Measurements from ENCODE around the gene GABARAP.
"Not testable (repeated sequence)": the region's sequence is repeated elsewhere in the genome, so short reads cannot be mapped to it uniquely, and the experiment has no call there.

The GABARAP gene

GRCh38 chr17:7260651-7261378, 18.6 kb upstream of the GABARAP start:
- no peak for DNase-seq

- DNase-seq, result no peak
These were observed 17.9 kb upstream of the GABARAP start for GRCh38 chr17:7260151-7260550.

GRCh38 chr17:7259555-7259889, 17.3 kb upstream of the GABARAP start:
- no peak for DNase-seq

GRCh38 chr17:7258731-7259554, 16.7 kb upstream of the GABARAP start:
- peak; percentile 86 to 91 for DNase-seq

GRCh38 chr17:7256766-7257456, 14.7 kb upstream of the GABARAP start:
- DNase-seq, result no peak

GRCh38 chr17:7254511-7254910, 12.3 kb upstream of the GABARAP start:
- no peak for DNase-seq

DNA sequence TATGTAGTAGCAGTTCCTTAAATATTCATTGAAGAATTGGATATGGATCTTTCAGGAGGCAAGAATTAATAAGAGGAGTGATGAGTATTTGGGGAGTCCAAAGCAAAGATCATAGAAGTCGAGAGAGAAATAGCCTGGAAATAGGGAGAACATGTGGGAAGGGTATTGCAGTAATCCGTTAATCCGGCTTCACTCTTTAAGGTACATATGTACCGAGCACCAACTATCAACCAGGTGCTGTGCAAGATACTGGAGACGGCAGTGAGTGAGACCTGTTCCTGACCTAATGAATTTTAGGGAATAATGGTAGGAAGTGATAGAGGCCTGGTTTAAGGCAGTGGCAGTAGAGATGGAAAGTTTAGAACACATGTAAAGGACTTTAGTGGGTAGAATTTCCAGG, 10.8 kb upstream of the GABARAP start:
- no peak for DNase-seq

DNA sequence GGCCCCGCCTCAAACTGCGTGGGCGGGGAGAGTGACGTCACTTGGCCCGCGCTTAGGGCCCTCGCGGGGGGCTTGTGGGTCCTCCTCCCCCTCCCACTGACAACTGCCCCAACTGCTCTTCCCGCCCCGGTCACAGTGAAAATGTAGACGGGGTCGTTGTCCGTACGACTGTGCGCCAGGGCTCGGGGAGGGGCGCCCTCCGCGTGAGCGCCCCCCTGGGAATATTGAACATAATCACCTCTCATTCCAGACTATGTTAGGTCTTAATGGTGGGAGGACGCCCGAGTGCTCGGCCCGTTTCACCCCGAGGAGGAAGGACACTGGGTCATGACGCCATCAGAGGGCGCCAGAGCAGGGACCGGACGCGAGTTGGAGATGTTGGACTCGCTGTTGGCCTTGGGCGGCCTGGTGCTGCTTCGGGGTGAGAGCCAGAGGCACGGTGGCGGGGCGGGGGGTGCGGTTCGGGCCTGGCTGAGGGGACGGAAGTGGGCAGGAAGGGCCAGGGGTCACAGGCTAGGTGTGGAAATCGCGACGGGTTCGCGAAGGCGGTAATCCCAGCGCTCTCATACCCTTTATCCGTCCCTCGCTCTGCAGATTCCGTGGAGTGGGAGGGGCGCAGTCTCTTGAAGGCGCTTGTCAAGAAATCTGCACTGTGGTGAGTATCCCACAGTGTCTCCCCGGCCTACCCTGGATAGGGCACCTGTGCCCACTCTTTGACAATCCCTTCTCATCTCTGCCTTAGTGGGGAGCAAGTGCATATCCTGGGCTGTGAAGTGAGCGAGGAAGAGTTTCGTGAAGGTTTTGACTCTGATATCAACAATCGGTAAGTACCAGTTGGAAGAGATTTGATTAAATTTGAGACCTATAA, 10.2 kb upstream of the GABARAP start, which contains the start of gene ELP5:
TSS of gene ELP5 (plus strand) at position 40 of the 868 bp plus-strand sequence. CDS start at position 376, 336 bp downstream.
- peak; percentile 87 to 95 for DNase-seq

GRCh38 chr17:7251661-7252175, 9.5 kb upstream of the GABARAP start, which contains the start of gene CTDNEP1:
Gene CTDNEP1 (minus strand): TSS chr17:7251734. CDS start chr17:7251296, 438 bp downstream.
- DNase-seq, result peak; percentile 99 to 100

GRCh38 chr17:7250695-7251627, 8.7 kb upstream of the GABARAP start:
- peak; percentile 66 to 92 for DNase-seq

GRCh38 chr17:7249830-7250229, 7.6 kb upstream of the GABARAP start:
- DNase-seq, result no peak

DNA sequence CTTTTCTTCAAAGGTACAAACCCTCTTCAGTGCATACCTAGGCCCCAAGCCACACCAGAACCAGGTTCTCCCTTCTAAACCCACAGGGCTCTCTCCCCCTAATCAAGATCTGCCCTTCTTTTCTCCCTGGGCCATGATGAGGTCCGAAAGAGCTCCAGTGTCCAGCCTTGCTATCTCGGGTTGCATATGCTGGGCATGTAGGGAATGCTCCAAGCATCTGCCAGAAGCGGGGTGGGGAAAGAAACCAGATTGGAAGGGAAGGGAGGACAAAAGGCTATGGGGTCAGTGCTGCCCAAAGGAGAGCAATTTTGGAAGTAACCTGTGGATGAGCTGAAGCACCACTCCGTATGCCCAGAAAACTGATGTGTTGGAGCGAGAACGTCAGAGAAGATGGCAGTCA, 7.0 kb upstream of the GABARAP start:
- DNase-seq, result no peak

GRCh38 chr17:7248796-7249195, 6.5 kb upstream of the GABARAP start:
- DNase-seq, result no peak

DNA sequence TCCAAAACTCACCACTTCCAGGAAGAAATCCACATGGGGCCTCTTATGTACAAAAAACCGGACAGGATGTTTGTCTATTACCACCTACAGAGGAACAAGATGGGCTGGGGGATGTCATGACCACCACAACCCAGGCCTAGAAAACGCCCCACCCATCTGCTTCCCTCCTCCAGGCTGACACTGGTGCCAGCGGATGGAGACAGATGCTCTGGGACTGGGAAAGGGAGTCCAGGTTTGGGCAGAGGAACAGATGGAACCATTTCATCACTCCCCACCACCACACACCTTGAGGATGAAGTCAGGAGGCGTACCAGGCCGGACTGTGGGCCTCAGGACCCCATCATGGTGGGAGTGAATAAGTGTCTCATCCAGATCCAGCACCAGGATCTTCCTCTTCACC, 4.5 kb upstream of the GABARAP start:
- no peak for DNase-seq

- not testable (repeated sequence) for DNase-seq
These were observed 1.6 kb upstream of the GABARAP start for GRCh38 chr17:7243838-7244237.

DNA sequence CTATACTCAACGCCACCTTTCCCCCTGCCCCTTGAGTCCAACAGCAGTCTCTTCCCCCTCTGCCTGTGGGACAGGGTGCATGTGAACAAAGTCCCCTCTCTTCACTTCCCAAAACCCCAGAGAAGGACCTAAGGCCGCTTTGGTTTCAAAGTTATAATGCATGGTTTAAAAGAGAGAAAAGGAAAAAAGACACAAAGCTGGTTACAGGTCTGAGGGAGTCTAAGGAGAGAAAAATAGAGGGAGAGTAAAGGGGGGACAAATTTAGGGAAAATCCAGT, 1.1 kb upstream of the GABARAP start:
- DNase-seq, result no peak

DNA sequence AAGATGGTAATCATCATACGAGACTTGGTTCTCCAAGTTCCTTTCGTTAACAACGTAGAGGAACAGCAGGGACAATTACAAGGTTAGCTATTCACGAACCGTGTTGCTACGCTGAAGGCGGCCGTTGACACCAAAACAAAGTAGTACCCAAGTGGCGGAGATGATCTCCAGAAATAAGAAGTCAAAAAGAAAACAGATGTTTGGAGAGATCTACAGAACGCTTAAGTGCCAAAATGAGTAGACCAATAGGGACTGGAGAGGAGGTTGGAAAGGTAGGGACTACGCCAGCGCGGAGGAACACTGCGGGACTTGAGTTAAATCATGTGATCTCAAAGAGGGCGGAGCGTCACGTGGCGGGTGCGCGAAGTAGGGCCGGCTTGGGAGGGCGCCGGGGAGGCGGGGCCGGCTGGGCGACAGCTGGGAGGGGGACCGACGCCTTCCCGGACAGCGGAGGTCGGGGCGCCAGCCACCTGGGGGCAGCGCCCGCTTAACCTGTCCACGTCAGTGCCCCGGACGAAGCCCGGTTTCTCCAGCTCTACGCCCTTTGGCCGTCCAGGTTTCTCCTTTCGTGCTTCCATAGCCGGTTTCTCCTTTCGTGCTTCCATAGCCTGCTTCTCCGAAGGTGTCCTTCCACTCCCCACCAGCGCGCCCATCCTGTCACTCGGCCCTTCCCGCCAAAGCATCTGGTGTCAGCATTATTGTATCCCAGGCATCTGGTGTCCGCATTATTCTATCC, 636 bp upstream of the GABARAP start:
- DNase-seq, result peak; percentile 85 to 97

DNA sequence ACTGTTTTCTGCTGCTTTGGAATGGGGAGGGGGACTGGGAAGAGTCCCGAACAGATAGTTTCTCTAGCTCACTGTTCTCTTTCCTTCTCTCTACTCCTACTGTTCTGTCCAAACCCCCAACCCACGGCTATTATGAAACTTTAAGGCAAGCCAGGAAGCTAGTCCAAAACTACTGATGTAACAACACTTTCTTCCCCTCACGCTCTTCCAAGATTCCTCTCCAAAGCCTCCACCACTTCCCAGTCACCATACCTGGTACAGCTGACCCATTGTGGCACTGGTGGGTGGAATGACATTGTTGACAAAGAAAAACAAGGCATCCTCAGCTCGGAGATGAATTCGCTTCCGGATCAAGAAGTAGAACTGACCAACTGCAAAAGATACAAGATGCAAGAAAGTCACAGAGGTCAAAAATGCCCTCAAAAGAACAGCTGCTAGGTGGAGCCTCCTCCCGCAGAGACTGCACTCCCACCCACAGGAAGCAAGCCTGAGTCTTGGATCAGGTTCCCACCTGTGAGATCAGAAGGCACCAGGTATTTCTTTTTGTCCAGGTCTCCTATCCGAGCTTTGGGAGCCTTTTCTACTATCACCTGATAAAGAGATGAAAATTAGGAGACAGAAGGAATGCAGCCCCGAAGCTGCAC, 1.0 kb downstream of the GABARAP start:
- DNase-seq, result peak in 1 of 2 donors; percentile 51

GRCh38 chr17:7240375-7240774, 1.9 kb downstream of the GABARAP start:
- DNase-seq, result peak; percentile 66 to 68

Data from inflammatory macrophage treated with lipopolysaccharide for 1 hour (primary cell).